Naive B cell (primary cell): ENCODE data around the gene MIEN1. TPM values are rescaled to one million over a fixed set of nuclear protein-coding genes. Genes with fewer than 3 reads are reported as not detected.
A peak's percentile ranks its signal among the peaks of the same experiment; 100 is the strongest.

ENCODE experiments used
- ATAC-seq, 2 donors: fragments of 150-1000 bp; cut with Tn5 transposase; 2 replicates each; pipeline ENCODE4 v1.10.0; 2021; ENCODE audit warnings: low read depth in 2 of 2, mild to moderate bottlenecking in 2 of 2, moderate library complexity in 2 of 2
- DNase-seq: peaks from one replicate; pipeline ENCODE4 v3.0.0; 2022
- H3K27ac Mint-ChIP-seq, 6 donors: one replicate each; pipeline ENCODE4 v1.8.0; 2020 to 2022; ENCODE audit warnings: mild to moderate bottlenecking in 6 of 6, mixed read lengths in 6 of 6, moderate library complexity in 5 of 6, inconsistent platforms in 2 of 6
- H3K27me3 Mint-ChIP-seq, 3 donors: one replicate each; pipeline ENCODE4 v1.8.0; 2021 to 2022; ENCODE audit warnings: mixed read lengths in 3 of 3, mild to moderate bottlenecking in 1 of 3
- H3K36me3 Mint-ChIP-seq, 2 donors: one replicate each; pipeline ENCODE4 v1.8.0; 2020 to 2022; ENCODE audit warnings: mixed read lengths in 2 of 2, inconsistent platforms in 1 of 2, mild to moderate bottlenecking in 1 of 2
- H3K4me1 Mint-ChIP-seq, 3 donors: one replicate each; pipeline ENCODE4 v1.8.0; 2020 to 2022; ENCODE audit warnings: mixed read lengths in 3 of 3, inconsistent platforms in 1 of 3, mild to moderate bottlenecking in 1 of 3, moderate library complexity in 1 of 3
- H3K4me3 Mint-ChIP-seq, 8 donors: one replicate each; pipeline ENCODE4 v1.8.0; 2020 to 2022; ENCODE audit warnings: mild to moderate bottlenecking in 8 of 8, mixed read lengths in 8 of 8, moderate library complexity in 8 of 8, inconsistent platforms in 2 of 8
- H3K9me3 Mint-ChIP-seq, 7 donors: one replicate each; pipeline ENCODE4 v1.8.0; 2020 to 2022; ENCODE audit warnings: mixed read lengths in 7 of 7, mild to moderate bottlenecking in 5 of 7, inconsistent platforms in 2 of 7, moderate library complexity in 1 of 7
- polyA plus RNA-seq, 6 donors: library from polyadenylated mRNA; unstranded; fragments of 300-500 nt; fragmentation: Illumina TruSeq; gene quantifications; one replicate each; pipeline ENCODE4 v1.2.3, GENCODE V29; 2021; ENCODE audit warnings: low read depth in 6 of 6

The MIEN1 gene
- polyA plus RNA-seq, 6 donors from 2014 or later = 99.3 to 135 (median 123) TPM

DNA sequence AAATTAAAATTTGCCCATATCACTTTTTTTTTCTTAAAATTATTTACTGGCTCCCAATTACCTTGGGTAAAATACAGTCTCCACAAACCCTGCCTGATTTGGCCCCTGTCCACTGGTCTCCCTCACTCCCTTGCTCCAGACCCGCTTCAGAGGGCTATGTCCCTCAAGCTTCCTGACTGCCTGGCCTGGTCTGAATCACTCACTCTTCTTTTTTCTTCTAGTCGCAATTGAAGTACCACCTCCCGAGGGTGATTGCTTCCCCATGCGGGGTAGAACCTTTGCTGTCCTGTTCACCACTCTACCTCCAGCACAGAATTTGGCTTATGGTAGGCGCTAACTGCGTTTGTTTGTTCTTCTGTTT is 41.9 kb downstream of the MIEN1 start:
- no peak for ATAC-seq
- Mint-ChIP-seq H3K27ac (peak overlapping the region; percentile 92 to 99 (median 97)), H3K36me3 (peaks cover 5 to 21% of the 10 kb centered on the region in 2 donors), H3K27me3 (no peaks in the 10 kb centered on the region), H3K9me3 (peaks cover 0 to 6% (median 0%) of the 10 kb centered on the region in 7 donors), H3K4me3 (peak overlapping the region; percentile 97 to 99 (median 98)), H3K4me1 (peaks cover 24 to 29% (median 26%) of the 10 kb centered on the region in 3 donors)
- DNase-seq = no peak

DNA sequence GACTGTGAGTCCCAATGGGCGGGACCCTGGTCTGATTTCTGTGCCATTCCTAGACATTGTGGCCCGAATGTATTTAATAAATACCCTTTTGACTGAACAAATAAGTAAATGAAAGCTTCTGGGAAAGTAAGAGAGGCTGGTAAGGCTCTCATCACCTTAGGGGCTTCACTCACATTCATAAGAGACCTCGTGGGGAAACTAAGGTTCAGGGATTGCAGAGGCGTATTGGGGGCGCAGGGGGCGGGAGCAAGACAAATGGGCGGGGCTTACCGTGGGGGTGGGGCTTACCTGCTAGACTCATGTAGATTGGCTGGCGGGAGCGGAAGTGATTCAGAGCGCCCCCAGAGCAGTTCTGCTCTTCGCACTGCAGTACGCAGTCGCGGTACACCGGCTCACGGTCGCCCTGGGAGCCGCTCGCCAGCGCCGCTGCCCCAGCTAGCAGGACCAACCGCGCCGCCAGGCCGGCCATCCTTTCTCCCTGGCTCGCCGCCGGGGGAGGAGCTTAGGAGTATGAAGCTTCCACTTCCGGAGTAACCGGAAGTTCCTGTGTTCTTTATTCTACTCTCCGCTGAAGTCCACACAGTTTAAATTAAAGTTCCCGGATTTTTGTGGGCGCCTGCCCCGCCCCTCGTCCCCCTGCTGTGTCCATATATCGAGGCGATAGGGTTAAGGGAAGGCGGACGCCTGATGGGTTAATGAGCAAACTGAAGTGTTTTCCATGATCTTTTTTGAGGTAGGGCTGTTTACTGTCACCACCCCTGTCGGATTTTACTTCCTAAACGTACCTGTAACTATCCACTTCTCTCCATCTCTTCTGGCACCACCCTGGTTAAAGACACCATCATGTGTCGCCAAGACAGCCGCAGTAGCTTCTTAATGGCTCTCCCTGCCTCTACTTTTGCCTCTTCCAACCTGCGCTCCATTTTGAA is 42.5 kb downstream of the MIEN1 start, which contains the start of gene PGAP3:
TSS of gene PGAP3 (minus strand) at position 512 of the 929 bp plus-strand sequence. CDS start at position 469, 43 bp downstream.
- H3K27me3 Mint-ChIP-seq = no peaks in the 10 kb centered on the region
- DNase-seq (peak; percentile 84), ATAC-seq (peak; percentile 90 to 91)
- H3K9me3 Mint-ChIP-seq = peaks cover 0 to 6% (median 0%) of the 10 kb centered on the region in 7 donors
- peaks cover 24 to 30% (median 29%) of the 10 kb centered on the region in 3 donors for H3K4me1 Mint-ChIP-seq
- peak within 1 kb of the TSS; percentile 92 to 99 (median 97) for H3K27ac Mint-ChIP-seq
- peaks cover 9 to 27% of the 10 kb centered on the region in 2 donors for H3K36me3 Mint-ChIP-seq
- H3K4me3 Mint-ChIP-seq = peak within 1 kb of the TSS; percentile 97 to 99 (median 98)

DNA sequence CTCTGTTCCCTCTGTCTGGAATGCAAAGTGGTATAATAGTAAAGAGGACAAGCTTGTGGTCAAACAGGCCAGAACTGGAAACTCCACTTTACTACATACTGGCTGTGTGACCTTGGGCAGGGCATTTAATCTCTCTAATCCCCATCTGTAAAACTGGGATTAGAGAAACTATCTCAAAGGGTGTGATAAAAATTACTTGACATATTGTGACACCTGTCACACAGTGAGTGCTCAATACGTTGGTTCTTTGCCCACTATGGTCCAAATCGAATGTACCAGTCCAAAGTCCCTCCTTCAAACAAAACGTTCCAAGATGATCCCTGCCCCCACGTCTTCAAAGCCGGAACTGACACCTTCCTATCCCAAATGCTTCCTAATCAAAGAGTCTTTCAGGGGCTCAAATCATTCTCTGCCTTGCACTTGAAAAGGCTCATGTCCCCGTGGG is 43.2 kb downstream of the MIEN1 start:
- H3K9me3 Mint-ChIP-seq = peaks cover 0 to 6% (median 0%) of the 10 kb centered on the region in 7 donors
- no peak for DNase-seq
- peak overlapping the region in 5 of 6 donors; percentile 88 to 98 (median 95) for H3K27ac Mint-ChIP-seq
- H3K4me3 Mint-ChIP-seq = peak overlapping the region; percentile 97 to 99 (median 98)
- peaks cover 9 to 30% of the 10 kb centered on the region in 2 donors for H3K36me3 Mint-ChIP-seq
- peaks cover 24 to 34% (median 30%) of the 10 kb centered on the region in 3 donors for H3K4me1 Mint-ChIP-seq
- no peaks in the 10 kb centered on the region for H3K27me3 Mint-ChIP-seq
- ATAC-seq = no peak

DNA sequence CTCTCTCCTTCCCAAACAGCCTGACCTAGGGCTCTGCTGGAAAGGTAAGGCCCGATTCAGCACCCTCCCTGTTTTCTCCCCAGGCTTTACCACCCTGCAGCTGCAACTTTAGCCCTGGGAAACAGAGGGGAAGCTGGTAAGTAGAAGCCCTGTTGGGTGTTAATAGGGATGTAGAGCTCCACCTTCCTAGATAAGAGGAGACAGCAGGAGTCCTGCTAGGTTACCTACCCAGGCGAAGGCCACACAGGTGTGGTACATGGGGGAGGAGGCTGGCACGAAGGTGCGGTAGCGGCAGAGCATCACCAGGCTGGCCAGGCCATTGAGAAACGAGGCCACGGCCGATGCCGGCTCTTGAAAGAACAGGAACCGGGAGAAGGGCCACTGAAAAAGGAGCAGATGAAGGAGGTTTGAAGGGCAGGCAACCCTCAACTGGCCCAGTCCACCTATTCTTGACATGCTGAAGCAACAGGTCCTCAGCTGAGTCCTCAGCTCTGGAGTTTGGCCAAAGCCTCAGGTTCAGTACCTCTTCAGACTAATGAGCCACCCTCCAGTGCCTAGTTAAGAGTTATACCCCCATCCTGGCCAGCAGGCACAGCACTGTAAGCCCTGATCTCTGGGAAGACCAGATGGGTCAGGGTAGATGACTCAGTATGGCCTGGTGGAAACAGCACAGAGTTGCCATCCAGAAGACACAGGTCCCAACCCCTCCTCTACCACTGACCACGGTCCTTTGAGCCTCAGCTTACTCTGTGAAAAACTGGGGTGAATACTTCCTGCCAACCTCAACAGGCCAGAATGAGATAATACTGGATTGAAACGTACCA is 45.8 kb downstream of the MIEN1 start:
- Mint-ChIP-seq H3K4me3 (peak overlapping the region in 1 of 8 donors; percentile 57), H3K27ac (peak overlapping the region in 1 of 6 donors; percentile 44), H3K4me1 (peaks cover 41 to 50% (median 46%) of the 10 kb centered on the region in 3 donors), H3K9me3 (peaks cover 0 to 6% (median 0%) of the 10 kb centered on the region in 7 donors), H3K36me3 (peaks cover 9 to 30% of the 10 kb centered on the region in 2 donors), H3K27me3 (no peaks in the 10 kb centered on the region)
- DNase-seq (no peak), ATAC-seq (no peak)

DNA sequence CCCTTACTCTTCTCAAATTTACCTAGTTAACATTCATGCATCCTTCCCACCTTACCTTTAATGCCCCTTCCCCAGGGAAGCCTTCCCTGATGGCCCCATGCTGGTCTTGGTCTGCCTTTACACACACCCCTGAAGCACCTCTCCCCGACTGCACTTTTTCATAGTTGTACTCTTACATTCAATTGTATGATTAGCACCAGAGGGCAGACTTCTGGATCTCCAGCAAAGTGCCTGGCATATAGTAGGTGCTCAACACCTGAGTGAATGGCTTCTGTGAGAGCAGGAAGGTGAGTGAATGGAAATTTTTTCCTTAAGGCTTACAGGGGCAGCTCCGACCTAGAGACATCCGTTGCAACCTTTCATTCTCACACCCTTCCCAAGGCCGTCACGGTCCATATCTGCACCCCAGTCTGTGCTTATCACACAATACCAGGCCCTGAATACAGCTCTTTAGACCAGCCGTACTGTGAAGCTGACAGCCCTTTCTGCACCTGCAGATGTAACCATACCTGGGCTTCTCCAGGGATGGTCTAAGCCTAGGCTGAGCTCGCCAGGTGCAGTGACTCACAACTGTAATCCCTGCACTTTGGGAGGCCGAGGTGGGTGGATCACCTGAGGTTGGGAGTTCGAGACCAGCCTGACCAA is 46.9 kb downstream of the MIEN1 start:
- ATAC-seq (no peak), DNase-seq (no peak)
- peaks cover 9 to 26% of the 10 kb centered on the region in 2 donors for H3K36me3 Mint-ChIP-seq

DNA sequence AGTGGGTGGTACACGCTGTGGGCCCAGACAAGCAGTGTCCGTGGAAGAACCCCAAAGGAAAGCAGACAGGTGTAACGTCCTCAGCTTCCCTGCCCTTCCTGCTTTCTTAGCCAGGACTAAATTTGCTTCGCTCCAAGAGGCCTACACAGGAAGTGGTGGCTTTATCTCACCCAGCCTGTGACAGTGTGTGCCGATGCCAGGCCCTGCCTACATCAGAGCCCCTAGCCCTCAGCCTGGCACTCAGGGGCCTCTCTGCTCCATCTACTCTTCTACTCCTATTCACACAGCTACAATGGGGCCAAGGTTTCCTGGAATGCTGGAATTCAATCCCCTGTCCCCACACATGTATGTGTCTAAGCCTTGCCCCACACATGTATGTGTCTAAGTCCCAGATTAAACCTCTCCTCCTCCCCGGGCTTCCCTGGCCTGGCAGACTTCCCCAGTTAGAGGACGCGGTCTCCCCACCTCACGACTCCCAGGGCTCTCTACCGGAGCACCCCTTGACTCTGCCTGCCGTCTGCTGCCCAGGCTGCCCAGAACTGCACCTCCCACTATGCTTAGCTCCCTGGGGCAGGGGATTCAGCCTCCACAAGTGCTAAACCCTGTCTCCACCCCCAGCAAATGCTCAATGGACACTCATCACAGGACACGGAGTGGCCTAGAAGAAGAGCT is 50.7 kb downstream of the MIEN1 start:
- H3K9me3 Mint-ChIP-seq = no peaks in the 10 kb centered on the region
- no peaks in the 10 kb centered on the region for H3K27me3 Mint-ChIP-seq
- ATAC-seq (peak; percentile 78 to 81), DNase-seq (peak; percentile 62)
- peak overlapping the region; percentile 92 to 98 (median 96) for H3K27ac Mint-ChIP-seq
- peaks cover 5 to 15% of the 10 kb centered on the region in 2 donors for H3K36me3 Mint-ChIP-seq
- peak overlapping the region; percentile 48 to 91 (median 74) for H3K4me3 Mint-ChIP-seq
- H3K4me1 Mint-ChIP-seq = peaks cover 66 to 69% (median 67%) of the 10 kb centered on the region in 3 donors

More for the DNA sequence above, 46.9 kb downstream of the MIEN1 start:
- peaks cover 44 to 56% (median 50%) of the 10 kb centered on the region in 3 donors for H3K4me1 Mint-ChIP-seq
- peaks cover 0 to 3% (median 0%) of the 10 kb centered on the region in 7 donors for H3K9me3 Mint-ChIP-seq
- H3K27me3 Mint-ChIP-seq = no peaks in the 10 kb centered on the region
- peak overlapping the region in 1 of 8 donors; percentile 30 for H3K4me3 Mint-ChIP-seq
- peak overlapping the region in 1 of 6 donors; percentile 54 for H3K27ac Mint-ChIP-seq

Other genes starting within 250 kb of the MIEN1 start
- under 1 TPM in 1 of 6 donors, not detected in 5; 0.09 TPM for gene NEUROD2, start 122.6 kb downstream of the MIEN1 start, polyA plus RNA-seq
- gene PPP1R1B, start 103.6 kb downstream of the MIEN1 start, polyA plus RNA-seq = under 1 TPM in 1 of 6 donors, not detected in 5; 0.12 TPM
- 10 to 100 TPM; 30.7 to 53.7 (median 42.0) TPM for gene STARD3, start 93.4 kb downstream of the MIEN1 start, polyA plus RNA-seq
- under 1 TPM in 3 of 6 donors, not detected in 3; 0.12 to 0.25 (median 0.24) TPM for gene TCAP, start 65.2 kb downstream of the MIEN1 start, polyA plus RNA-seq
- not detected for gene PNMT, start 62.1 kb downstream of the MIEN1 start, polyA plus RNA-seq
- gene PGAP3, start 42.5 kb downstream of the MIEN1 start, polyA plus RNA-seq = 10 to 100 TPM in 2 of 6 donors, 1 to 10 TPM in 4; 7.2 to 18.2 (median 9.1) TPM
- 1 to 10 TPM in 3 of 6 donors, under 1 TPM in 3; 0.20 to 3.0 (median 1.1) TPM for gene ERBB2, start 30.5 kb downstream of the MIEN1 start, polyA plus RNA-seq
- gene GRB7, start 7.4 kb upstream of the MIEN1 start, polyA plus RNA-seq = under 1 TPM in 3 of 6 donors, not detected in 3; 0.23 to 0.65 (median 0.29) TPM
- 100 to 1,000 TPM in 1 of 6 donors, 10 to 100 TPM in 4, under 1 TPM in 1; 0.75 to 127 (median 39.8) TPM for gene IKZF3, start 133.8 kb upstream of the MIEN1 start, polyA plus RNA-seq
- gene ZPBP2, start 137.7 kb upstream of the MIEN1 start, polyA plus RNA-seq = under 1 TPM in 5 of 6 donors, not detected in 1; 0.16 to 0.80 (median 0.38) TPM
- gene GSDMB, start 188.1 kb upstream of the MIEN1 start, polyA plus RNA-seq = 1 to 10 TPM in 1 of 6 donors, under 1 TPM in 3, not detected in 2; 0.15 to 2.0 (median 0.31) TPM
- 100 to 1,000 TPM in 3 of 6 donors, 10 to 100 TPM in 3; 71.8 to 181 (median 95.9) TPM for gene ORMDL3, start 197.1 kb upstream of the MIEN1 start, polyA plus RNA-seq
- not detected for gene LRRC3C, start 197.2 kb upstream of the MIEN1 start, polyA plus RNA-seq
- gene GSDMA, start 232.5 kb upstream of the MIEN1 start, polyA plus RNA-seq = under 1 TPM in 2 of 6 donors, not detected in 4; 0.19 to 0.21 TPM